DND-41 (cell line): ENCODE results near the gene FER1L5.

Experiments
- ATAC-seq: fragments of 200-7000 bp; cut with Tn5 transposase; 3 replicates; pipeline ENCODE4 v1.9.1; 2021; ENCODE audit warnings: low read depth; ENCODE audit not compliant: insufficient read depth
- DNase-seq: peaks from one replicate; pipeline ENCODE4 v3.0.0-alpha.2; 2020
- H2AFZ ChIP-seq: 2 replicates; pipeline ENCODE4 v1.6.0; 2012; ENCODE audit warnings: low read depth, low read length
- H3K27ac ChIP-seq: 2 replicates; pipeline ENCODE4 v1.5.1; 2012; ENCODE audit warnings: low read length, inconsistent platforms
- H3K27me3 ChIP-seq: fragments of 200-600 bp; sonication (generic); 2 replicates; pipeline ENCODE4 v1.6.0; 2012; ENCODE audit warnings: low read length, mild to moderate bottlenecking, inconsistent platforms; ENCODE audit not compliant: insufficient read depth, poor library complexity
- H3K36me3 ChIP-seq: 2 replicates; pipeline ENCODE4 v1.5.1; 2012; ENCODE audit warnings: low read length, inconsistent platforms; ENCODE audit not compliant: insufficient read depth
- H3K4me1 ChIP-seq: 2 replicates; pipeline ENCODE4 v1.5.1; 2012; ENCODE audit warnings: mild to moderate bottlenecking, low read length; ENCODE audit not compliant: insufficient read depth
- H3K4me2 ChIP-seq: 2 replicates; pipeline ENCODE4 v1.6.0; 2012; ENCODE audit warnings: mild to moderate bottlenecking, moderate library complexity, low read length, inconsistent platforms; ENCODE audit not compliant: insufficient read depth
- H3K4me3 ChIP-seq, 2 experiments: fragments of 200-600 bp in 1 of 2; shearing (Covaris generic) in 1 of 2; 2 replicates each; pipeline ENCODE4 v1.5.1; 2012 to 2016; ENCODE audit warnings: inconsistent platforms in 2 of 2, low read length in 2 of 2, mild to moderate bottlenecking in 2 of 2, low read depth in 1 of 2, moderate library complexity in 1 of 2
- H3K79me2 ChIP-seq: 2 replicates; pipeline ENCODE4 v1.6.0; 2012; ENCODE audit warnings: low read length, inconsistent platforms; ENCODE audit not compliant: insufficient read depth
- H3K9ac ChIP-seq: 2 replicates; pipeline ENCODE4 v1.6.0; 2012; ENCODE audit warnings: low read depth, mild to moderate bottlenecking, inconsistent platforms, low read length, moderate library complexity
- H3K9me3 ChIP-seq: 2 replicates; pipeline ENCODE4 v1.5.1; 2012; ENCODE audit warnings: low read length, moderate library complexity, mild to moderate bottlenecking, inconsistent platforms; ENCODE audit not compliant: insufficient read depth, severe bottlenecking
- H4K20me1 ChIP-seq: 2 replicates; pipeline ENCODE4 v1.6.0; 2012; ENCODE audit warnings: low read length; ENCODE audit not compliant: insufficient read depth
- CTCF ChIP-seq: IDR thresholded peaks from 2 replicates; pipeline ENCODE4 v1.5.1; 2012; ENCODE audit warnings: borderline replicate concordance, low read length, moderate library complexity, mild to moderate bottlenecking; ENCODE audit not compliant: poor library complexity, severe bottlenecking; ENCODE audit errors: extremely low read depth
- EZH2 ChIP-seq: IDR thresholded peaks from 3 replicates; pipeline ENCODE4 v1.6.1; 2012; ENCODE audit warnings: borderline replicate concordance, low read depth, mild to moderate bottlenecking, moderate library complexity, low read length, inconsistent platforms; ENCODE audit not compliant: severe bottlenecking

FER1L5 gene

GRCh38 chr2:96642564-96643360, at the start of gene FER1L5:
TSS of gene FER1L5 (plus strand) at chr2:96642764. CDS start at chr2:96642837, 73 bp downstream.
- DNase-seq (no peak), ATAC-seq (no peak)
- H3K9ac ChIP-seq: no peak within 1 kb of the TSS
- peaks cover 3% of the 10 kb centered on the region for H3K79me2 ChIP-seq
- no peak within 1 kb of the TSS for H2AFZ ChIP-seq
- TF ChIP-seq CTCF (no peak), EZH2 (no peak)
- H3K9me3 ChIP-seq: no peaks in the 10 kb centered on the region
- no peaks in the 10 kb centered on the region for H3K36me3 ChIP-seq
- H3K27ac ChIP-seq: no peak within 1 kb of the TSS
- H3K4me1 ChIP-seq: peaks cover 6% of the 10 kb centered on the region
- H3K4me2 ChIP-seq: no peak within 1 kb of the TSS
- no peak within 1 kb of the TSS for H3K4me3 ChIP-seq
- no peaks in the 10 kb centered on the region for H3K27me3 ChIP-seq
- no peaks in the 10 kb centered on the region for H4K20me1 ChIP-seq

- Histone ChIP-seq H3K36me3 (peaks cover 78% of the 10 kb centered on the region), H3K27ac (no peak overlapping the region), H3K4me2 (no peak overlapping the region), H3K9ac (no peak overlapping the region), H3K4me3 (no peak overlapping the region), H3K9me3 (no peaks in the 10 kb centered on the region), H3K4me1 (no peaks in the 10 kb centered on the region), H3K27me3 (no peaks in the 10 kb centered on the region), H4K20me1 (peaks cover 6% of the 10 kb centered on the region; the same call in 1 of the 2 replicates), H2AFZ (no peak overlapping the region), H3K79me2 (no peaks in the 10 kb centered on the region)
- DNase-seq: no peak
- no peak for TF ChIP-seq EZH2
- no peak for TF ChIP-seq CTCF
- no peak for ATAC-seq
Observed at GRCh38 chr2:96594282-96594681, 48.3 kb upstream of the FER1L5 start.

GRCh38 chr2:96594691-96595152, 47.8 kb upstream of the FER1L5 start:
- no peak for TF ChIP-seq EZH2
- TF ChIP-seq CTCF: no peak
- Histone ChIP-seq H3K79me2 (no peaks in the 10 kb centered on the region), H2AFZ (no peak overlapping the region), H3K27me3 (no peaks in the 10 kb centered on the region), H3K4me2 (no peak overlapping the region), H3K4me3 (no peak overlapping the region), H3K9me3 (no peaks in the 10 kb centered on the region), H3K36me3 (peaks cover 80% of the 10 kb centered on the region), H4K20me1 (peaks cover 6% of the 10 kb centered on the region; the same call in 1 of the 2 replicates), H3K4me1 (no peaks in the 10 kb centered on the region), H3K9ac (no peak overlapping the region), H3K27ac (no peak overlapping the region)
- no peak for ATAC-seq
- no peak for DNase-seq
